GM21737 (cell line): ENCODE results near the gene CYB5D1.

Experiments
- ATAC-seq: cut with Tn5 transposase; IDR thresholded peaks from one replicate; pipeline ENCODE4 v1.9.1; 2021; ENCODE audit warnings: mild to moderate bottlenecking, moderate library complexity; ENCODE audit not compliant: unreplicated experiment

CYB5D1 gene

GRCh38 chr17:7844292-7845154 lies 13.3 kb upstream of the CYB5D1 start:
- peak; percentile 36 for ATAC-seq

- no peak for ATAC-seq
These were observed 12.3 kb upstream of the CYB5D1 start for GRCh38 chr17:7845359-7846062.

GRCh38 chr17:7846063-7846735 lies 11.6 kb upstream of the CYB5D1 start:
- no peak for ATAC-seq

GRCh38 chr17:7846765-7847661 lies 10.8 kb upstream of the CYB5D1 start:
- ATAC-seq = no peak

GRCh38 chr17:7848131-7848579 lies 9.6 kb upstream of the CYB5D1 start:
- ATAC-seq = no peak

- ATAC-seq = no peak
These were observed 9.1 kb upstream of the CYB5D1 start for GRCh38 chr17:7848739-7849129.

GRCh38 chr17:7849130-7849750 lies 8.6 kb upstream of the CYB5D1 start:
- no peak for ATAC-seq

- ATAC-seq = no peak
These were observed 7.9 kb upstream of the CYB5D1 start for GRCh38 chr17:7849751-7850504.

- no peak for ATAC-seq
These were observed 6.9 kb upstream of the CYB5D1 start for GRCh38 chr17:7850701-7851437.

GRCh38 chr17:7851438-7852261 lies 6.2 kb upstream of the CYB5D1 start:
- ATAC-seq = peak; percentile 66

- ATAC-seq = no peak
These were observed 5.5 kb upstream of the CYB5D1 start for GRCh38 chr17:7852262-7852670.

GRCh38 chr17:7852919-7853690 lies 4.7 kb upstream of the CYB5D1 start:
- ATAC-seq = no peak

GRCh38 chr17:7853691-7854038 lies 4.1 kb upstream of the CYB5D1 start:
- ATAC-seq = no peak

- ATAC-seq = no peak
These were observed 3.6 kb upstream of the CYB5D1 start for GRCh38 chr17:7854078-7854777.

GRCh38 chr17:7854851-7855659 lies 2.7 kb upstream of the CYB5D1 start, which contains the start of gene TMEM88:
TSS of gene TMEM88 (plus strand) at chr17:7855066. CDS start at chr17:7855075, 9 bp downstream.
- no peak for ATAC-seq

- ATAC-seq = no peak
These were observed 2.2 kb upstream of the CYB5D1 start for GRCh38 chr17:7855660-7856010.
